HepG2 (cell line): ENCODE measurements around the gene TEX14. TPM values are rescaled to one million over a fixed set of nuclear protein-coding genes. Genes with fewer than 3 reads are reported as not detected.

Experiments used
- CSRNP2 ChIP-seq: sonication (generic); formaldehyde crosslinking; conservative IDR thresholded peaks from 2 replicates; pipeline ENCODE4 v1.8.0; 2022; ENCODE audit warnings: low read depth, missing genetic modification reagents
- DPF2 ChIP-seq: sonication (generic); formaldehyde crosslinking; IDR thresholded peaks from 2 replicates; pipeline ENCODE4 v1.4.0; 2020; ENCODE audit warnings: mild to moderate bottlenecking, low read depth, missing genetic modification reagents, borderline replicate concordance
- EEA1 ChIP-seq: sonication (generic); formaldehyde crosslinking; IDR thresholded peaks from 2 replicates; pipeline ENCODE4 v1.5.1; 2020; ENCODE audit warnings: mild to moderate bottlenecking, missing genetic modification reagents, borderline replicate concordance
- HDAC1 ChIP-seq: sonication (generic); formaldehyde crosslinking; IDR thresholded peaks from 2 replicates; pipeline ENCODE4 v1.5.1; 2020; ENCODE audit warnings: mild to moderate bottlenecking, missing genetic modification reagents
- HNF4A ChIP-seq: sonication (generic); formaldehyde crosslinking; IDR thresholded peaks from 2 replicates; pipeline ENCODE4 v1.4.0; 2020; ENCODE audit warnings: missing genetic modification reagents
- HNRNPL ChIP-seq: fragments of 200-400 bp; formaldehyde crosslinking; IDR thresholded peaks from 2 replicates; pipeline ENCODE4 v1.6.1; 2017; ENCODE audit warnings: mild to moderate bottlenecking, low read depth, low read length
- NFYC ChIP-seq: IDR thresholded peaks from 2 replicates; pipeline ENCODE4 v1.6.1; 2016; ENCODE audit warnings: missing genetic modification reagents, missing compliant biosample characterization
- SNRNP70 ChIP-seq: fragments of 200-400 bp; formaldehyde crosslinking; IDR thresholded peaks from 2 replicates; pipeline ENCODE4 v1.6.1; 2017; ENCODE audit warnings: mild to moderate bottlenecking, low read depth, low read length, moderate library complexity
- THAP11 ChIP-seq: IDR thresholded peaks from 2 replicates; pipeline ENCODE4 v1.6.1; 2016; ENCODE audit warnings: missing biosample characterization, missing genetic modification reagents
- ZMYM4 ChIP-seq: sonication (generic); formaldehyde crosslinking; IDR thresholded peaks from 2 replicates; pipeline ENCODE4 v1.8.1; 2023; ENCODE audit warnings: mild to moderate bottlenecking, missing genetic modification reagents
- ZNF224 ChIP-seq: sonication (generic); formaldehyde crosslinking; IDR thresholded peaks from 2 replicates; pipeline ENCODE4 v1.5.0; 2020; ENCODE audit warnings: mild to moderate bottlenecking, missing genetic modification reagents
- ZNF318 ChIP-seq: sonication (generic); formaldehyde crosslinking; IDR thresholded peaks from 2 replicates; pipeline ENCODE4 v1.4.0; 2020; ENCODE audit warnings: mild to moderate bottlenecking, missing genetic modification reagents
- ZNF468 ChIP-seq: sonication (generic); formaldehyde crosslinking; IDR thresholded peaks from 2 replicates; pipeline ENCODE4 v1.8.0; 2022; ENCODE audit warnings: mild to moderate bottlenecking, moderate library complexity, missing genetic modification reagents
- ZNF556 ChIP-seq: sonication (generic); formaldehyde crosslinking; IDR thresholded peaks from 2 replicates; pipeline ENCODE4 v1.4.0; 2020; ENCODE audit warnings: mild to moderate bottlenecking, missing genetic modification reagents, borderline replicate concordance
- ZNF572 ChIP-seq: sonication (generic); formaldehyde crosslinking; IDR thresholded peaks from 2 replicates; pipeline ENCODE4 v1.5.1; 2020; ENCODE audit warnings: mild to moderate bottlenecking, missing genetic modification reagents
- ZNF574 ChIP-seq: sonication (generic); formaldehyde crosslinking; IDR thresholded peaks from 2 replicates; pipeline ENCODE4 v1.4.0; 2020; ENCODE audit warnings: missing genetic modification reagents
- polyA plus RNA-seq, 8 experiments: library from polyadenylated mRNA; depleted of rRNA in 3 of 8; stranded (reverse) in 7 of 8; unstranded in 1 of 8; fragments of >200 nt; fragmentation: Illumina TruSeq in 4 of 8; extraction: Trizol in 4 of 8; gene quantifications; 2 replicates each; pipeline versions ENCODE4 v1.2.1 to v1.2.3, GENCODE V29; 2011 to 2016; ENCODE audit warnings: low read depth in 4 of 8, missing spikeins in 1 of 8, mixed read lengths in 1 of 8; ENCODE audit not compliant: insufficient read depth in 1 of 8
- total RNA-seq, 5 experiments: library from RNA; depleted of rRNA; stranded (reverse); fragments of >200 nt; fragmentation: Illumina TruSeq; extraction: Trizol; gene quantifications; 2 replicates each; pipeline ENCODE4 v1.2.3, GENCODE V29; 2016; ENCODE audit warnings: low read depth in 1 of 5

TEX14 gene
- total and polyA plus RNA-seq, 2 of the 13 experiments (the other 11 are each of a cell fraction or from before 2014, with no cell fraction given), result 0.04 to 0.07 TPM

GRCh38 chr17:58517928-58518609 lies 173.8 kb downstream of the TEX14 start (continued):
- TF ChIP-seq HDAC1 (CRISPR knock-in tag) (peak; percentile 35; the same call in 1 of the 2 replicates), NFYC (CRISPR knock-in tag) (peak; percentile 99), EEA1 (CRISPR knock-in tag) (peak; percentile 78; the same call in 1 of the 2 replicates), CSRNP2 (CRISPR knock-in tag) (no peak), ZNF574 (CRISPR knock-in tag) (peak; percentile 82), DPF2 (CRISPR knock-in tag) (no peak), ZNF572 (CRISPR knock-in tag) (peak; percentile 95; the same call in 1 of the 2 replicates), ZMYM4 (CRISPR knock-in tag) (0 out of 2 replicates have a peak, but pooled peaks have one; percentile 66), ZNF224 (0 out of 2 replicates have a peak, but pooled peaks have one; percentile 80), THAP11 (CRISPR knock-in tag) (peak; percentile 92), ZNF556 (CRISPR knock-in tag) (peak; percentile 46; the same call in 1 of the 2 replicates), HNF4A (CRISPR knock-in tag) (no peak; the same call in 1 of the 2 replicates), HNRNPL (0 out of 2 replicates have a peak, but pooled peaks have one; percentile 3), SNRNP70 (no peak), ZNF318 (CRISPR knock-in tag) (no peak), ZNF468 (CRISPR knock-in tag) (0 out of 2 replicates have a peak, but pooled peaks have one; percentile 63)
